Keratinocyte (primary cell): ENCODE measurements around the gene USP47. TPM values are rescaled to one million over a fixed set of nuclear protein-coding genes. Genes with fewer than 3 reads are reported as not detected.

ENCODE experiments used
- DNase-seq: peaks from one replicate; pipeline ENCODE4 v3.0.0-alpha.2; 2011; ENCODE audit warnings: low read depth, missing footprints, low spot score
- FAIRE-seq: peaks from 2 replicates; lab custom pipeline; 2011; peaks lifted over from hg19 to GRCh38; lab: Jason Lieb, UNC
- H2AFZ ChIP-seq: 2 replicates; pipeline ENCODE4 v1.6.0; 2012; ENCODE audit warnings: low read length, control low read depth, inconsistent platforms; ENCODE audit not compliant: control insufficient read depth
- H3K27ac ChIP-seq: 2 replicates; pipeline ENCODE4 v1.5.1; 2011; ENCODE audit warnings: low read length; ENCODE audit not compliant: control insufficient read depth, insufficient read depth
- H3K27me3 ChIP-seq: 3 replicates; pipeline ENCODE4 v1.6.0; 2011; ENCODE audit warnings: low read length; ENCODE audit not compliant: control insufficient read depth, insufficient read depth; ENCODE audit errors: extremely low read depth
- H3K36me3 ChIP-seq, 2 experiments: 2 replicates in 1 of 2; 3 replicates in 1 of 2; pipeline ENCODE4 v1.5.1; 2011; ENCODE audit warnings: low read length in 2 of 2, mild to moderate bottlenecking in 1 of 2; ENCODE audit not compliant: control insufficient read depth in 2 of 2, insufficient read depth in 2 of 2; ENCODE audit errors: extremely low read depth in 1 of 2
- H3K4me1 ChIP-seq: 3 replicates; pipeline ENCODE4 v1.5.1; 2011; ENCODE audit warnings: low read length; ENCODE audit not compliant: control insufficient read depth, insufficient read depth; ENCODE audit errors: extremely low read depth
- H3K4me2 ChIP-seq: 3 replicates; pipeline ENCODE4 v1.6.0; 2011; ENCODE audit warnings: low read depth, low read length; ENCODE audit not compliant: control insufficient read depth, insufficient read depth; ENCODE audit errors: extremely low read depth
- H3K4me3 ChIP-seq, 3 experiments: fragments of 200-600 bp in 1 of 3; sonication (generic) in 1 of 3; 2 replicates in 2 of 3; 3 replicates in 1 of 3; pipeline ENCODE4 v1.5.1; 2011 to 2016; ENCODE audit warnings: low read length in 3 of 3, mild to moderate bottlenecking in 3 of 3, control low read depth in 2 of 3, inconsistent platforms in 1 of 3, low read depth in 1 of 3, mixed read lengths in 1 of 3, mixed run types in 1 of 3, moderate library complexity in 1 of 3; ENCODE audit not compliant: control insufficient read depth in 2 of 3, insufficient read depth in 2 of 3; ENCODE audit errors: extremely low read depth in 1 of 3
- H3K79me2 ChIP-seq: 2 replicates; pipeline ENCODE4 v1.6.0; 2012; ENCODE audit warnings: low read length; ENCODE audit not compliant: control insufficient read depth, insufficient read depth
- H3K9ac ChIP-seq: 3 replicates; pipeline ENCODE4 v1.6.0; 2011; ENCODE audit warnings: low read length; ENCODE audit not compliant: control insufficient read depth, insufficient read depth; ENCODE audit errors: extremely low read depth
- H3K9me1 ChIP-seq: 3 replicates; pipeline ENCODE4 v1.6.0; 2011; ENCODE audit warnings: low read length; ENCODE audit not compliant: control insufficient read depth, insufficient read depth; ENCODE audit errors: extremely low read depth
- H3K9me3 ChIP-seq: 2 replicates; pipeline ENCODE4 v1.5.1; 2012; ENCODE audit warnings: low read depth, low read length; ENCODE audit not compliant: control insufficient read depth
- H4K20me1 ChIP-seq: 3 replicates; pipeline ENCODE4 v1.6.0; 2011; ENCODE audit warnings: low read length; ENCODE audit not compliant: control insufficient read depth, insufficient read depth; ENCODE audit errors: extremely low read depth
- CTCF ChIP-seq, 3 experiments: IDR thresholded peaks in 1 of 3; conservative IDR thresholded peaks in 1 of 3; optimal IDR thresholded peaks in 1 of 3; 2 replicates in 2 of 3; 3 replicates in 1 of 3; pipeline versions ENCODE3 to v1.5.1; 2011; ENCODE audit warnings: low read length in 3 of 3, mild to moderate bottlenecking in 3 of 3, moderate library complexity in 2 of 3, control low read depth in 1 of 3, inconsistent platforms in 1 of 3; ENCODE audit not compliant: insufficient read depth in 2 of 3; ENCODE audit errors: extremely low read depth in 1 of 3
- EZH2 ChIP-seq: IDR thresholded peaks from one replicate; pipeline ENCODE4 v1.6.1; 2012; ENCODE audit warnings: inconsistent platforms, mild to moderate bottlenecking, low read length, moderate library complexity
- dilution Hi-C: fragments of 300-500 bp; cut with MboI; formaldehyde crosslinking; loops from one replicate; pipeline ENCODE4 v1.7.0; 2020; ENCODE audit warnings: low sequenced_read_pairs; ENCODE audit not compliant: extremely low pct_ligation_motif_present
- polyA plus RNA-seq, 5 experiments: library from polyadenylated mRNA; depleted of rRNA in 3 of 5; stranded (reverse) in 3 of 5; stranded (forward) in 1 of 5; unstranded in 1 of 5; fragments of >200 nt; gene quantifications; 1 replicate in 1 of 5; 2 replicates in 3 of 5; 3 replicates in 1 of 5; pipeline versions ENCODE4 v1.2.1 to v1.2.3, GENCODE V29; 2011 to 2012; ENCODE audit warnings: missing spikeins in 2 of 5, low read depth in 1 of 5, low replicate concordance in 1 of 5

The USP47 gene
- polyA plus RNA-seq, 1 donor (not counting 4 experiments of a cell fraction or from before 2014, with no cell fraction given) = 22.4 TPM

DNA sequence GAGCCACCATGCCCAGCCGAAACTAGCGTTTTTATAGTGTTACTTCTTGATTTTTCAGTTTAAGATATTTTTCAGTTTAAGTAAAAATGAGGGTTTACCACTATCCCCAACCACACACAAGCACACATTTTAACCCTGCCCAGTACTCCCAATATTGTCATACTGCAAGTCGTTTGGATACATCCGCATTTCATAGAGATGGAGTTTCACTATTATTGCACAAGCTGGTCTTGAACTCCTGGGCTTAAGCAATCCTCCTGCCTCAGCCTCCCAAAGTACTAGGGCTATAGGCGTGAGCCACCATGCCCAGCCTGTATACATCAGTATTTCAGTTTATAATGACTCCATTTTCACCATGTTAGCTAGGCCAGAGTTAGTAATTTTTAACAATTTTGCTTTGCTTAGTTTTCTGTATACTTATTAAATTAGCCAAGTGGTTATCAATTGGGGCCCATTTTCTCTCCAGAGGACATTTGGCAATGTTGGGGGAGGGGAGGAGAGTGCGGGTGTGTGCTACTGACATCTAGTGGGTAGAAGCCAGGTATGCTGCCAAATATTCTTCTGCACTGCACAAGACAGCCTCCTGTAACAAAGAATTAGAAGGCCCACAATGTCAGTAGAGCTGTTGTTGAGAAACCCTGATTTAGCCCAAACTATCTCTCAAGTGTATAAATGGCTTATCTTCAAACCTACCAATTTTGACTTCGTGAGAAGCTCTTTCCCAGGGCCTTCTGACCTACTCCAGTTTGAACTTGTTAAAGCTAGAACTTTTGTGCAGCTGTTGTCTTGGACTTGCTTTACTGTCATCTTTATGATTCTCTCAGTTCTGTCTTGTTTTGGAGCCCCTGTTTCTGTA lies 7.3 kb downstream of the USP47 start:
- no peaks in the 10 kb centered on the region for H3K9me3 ChIP-seq
- DNase-seq = no peak
- peaks cover 38% of the 10 kb centered on the region for H3K4me1 ChIP-seq
- H3K27me3 ChIP-seq = no peaks in the 10 kb centered on the region
- H2AFZ ChIP-seq = no peak overlapping the region
- H4K20me1 ChIP-seq = peaks cover 9% of the 10 kb centered on the region
- H3K9me1 ChIP-seq = no peaks in the 10 kb centered on the region
- TF ChIP-seq CTCF (optimal IDR thresholded peaks at IDR 0.05 in 1 of 3, IDR thresholded peaks at IDR 0.05 in 1 of 3, conservative IDR thresholded peaks at IDR 0.05 in 1 of 3; ENCODE audit: extremely low read depth in 1 of 3, insufficient read depth in 2 of 3, low read length in 3 of 3) (peak; percentile 80 to 90 (median 89)), EZH2 (no peak)
- peak overlapping the region; percentile 62 for H3K4me2 ChIP-seq
- H3K9ac ChIP-seq = peak overlapping the region; percentile 22
- H3K36me3 ChIP-seq = peaks cover 0 to 3% of the 10 kb centered on the region in 2 experiments
- H3K4me3 ChIP-seq = no peak overlapping the region
- peak; percentile 83 for FAIRE-seq
- H3K79me2 ChIP-seq = peaks cover 96% of the 10 kb centered on the region
- peak overlapping the region; percentile 30 for H3K27ac ChIP-seq
- dilution Hi-C loops = no loop called here

DNA sequence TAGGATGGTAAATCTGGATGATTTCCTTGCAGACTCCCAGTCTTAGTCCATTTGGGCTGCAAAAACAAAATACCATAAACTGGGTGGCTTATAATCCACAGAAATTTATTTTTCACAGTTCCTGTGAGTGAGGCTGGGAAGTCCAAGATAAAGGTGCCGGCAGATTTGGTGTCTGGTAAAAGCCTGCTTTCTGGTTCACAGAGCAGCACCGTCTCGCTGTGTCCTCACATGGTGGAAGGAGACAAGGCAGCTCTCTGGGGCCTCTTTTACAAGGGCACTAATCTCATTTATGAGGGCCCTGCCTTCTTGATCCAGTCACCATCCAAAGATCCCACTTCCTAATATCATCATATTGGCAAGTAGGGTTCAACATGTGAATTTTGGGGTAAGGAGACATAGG lies 8.9 kb downstream of the USP47 start:
- TF ChIP-seq EZH2 = no peak
- no peak for FAIRE-seq
- H3K36me3 ChIP-seq = peaks cover 0 to 3% of the 10 kb centered on the region in 2 experiments
- no peak overlapping the region for H3K9ac ChIP-seq
- DNase-seq = no peak
- peaks cover 93% of the 10 kb centered on the region for H3K79me2 ChIP-seq
- H3K9me1 ChIP-seq = no peaks in the 10 kb centered on the region
- H3K4me2 ChIP-seq = no peak overlapping the region
- H3K27ac ChIP-seq = no peak overlapping the region
- peaks cover under 1% of the 10 kb centered on the region for H4K20me1 ChIP-seq
- H3K9me3 ChIP-seq = no peaks in the 10 kb centered on the region
- peaks cover 22% of the 10 kb centered on the region for H3K4me1 ChIP-seq
- no peak overlapping the region for H2AFZ ChIP-seq
- H3K4me3 ChIP-seq = no peak overlapping the region
- dilution Hi-C loops = no loop called here
- no peaks in the 10 kb centered on the region for H3K27me3 ChIP-seq
